Mucosa of descending colon (tissue), 3 donors: ENCODE results near the gene HYAL1. TPM values are rescaled to one million over a fixed set of nuclear protein-coding genes. Genes with fewer than 3 reads are reported as not detected.
A peak's percentile ranks its signal among the peaks of the same experiment; 100 is the strongest.
"Not testable (repeated sequence)": the region's sequence is repeated elsewhere in the genome, so short reads cannot be mapped to it uniquely, and the experiment has no call there.

Experiments used
- ATAC-seq: fragments of 200-7000 bp; cut with Tn5 transposase; one replicate; pipeline ENCODE4 v1.9.1; 2020; ENCODE audit warnings: mild to moderate bottlenecking, moderate library complexity
- DNase-seq, 3 donors: peaks; one replicate each; pipeline ENCODE4 v3.0.0-alpha.2; 2020
- H3K36me3 ChIP-seq: fragments of 200-600 bp; one replicate; pipeline ENCODE4 v1.8.0; 2021; ENCODE audit warnings: low read depth, mild to moderate bottlenecking
- H3K4me1 ChIP-seq: fragments of 200-600 bp; one replicate; pipeline ENCODE4 v1.8.0; 2021; ENCODE audit warnings: low read depth, mild to moderate bottlenecking
- H3K4me3 ChIP-seq: fragments of 200-600 bp; one replicate; pipeline ENCODE4 v1.8.0; 2021; ENCODE audit warnings: mild to moderate bottlenecking
- H3K9me3 ChIP-seq: fragments of 200-600 bp; one replicate; pipeline ENCODE4 v1.8.0; 2021; ENCODE audit warnings: mild to moderate bottlenecking
- intact Hi-C, 2 donors: fragments of 100-400 bp; cut with DNase I in 1 of 2; cut with micrococcal nuclease in 1 of 2; formaldehyde crosslinking; loops; one replicate each; pipeline versions ENCODE4 v1.11.0 to v1.11.1; 2022; cut with DNase I, micrococcal nuclease
- total RNA-seq, 3 donors: library from RNA; stranded (reverse); fragmentation: NEBNext Ultra II Directional in 2 of 3; extraction: Animal tissue kit (Norgen Biotek cat#: 25700) in 2 of 3; gene quantifications; one replicate each; pipeline versions ENCODE4 v1.2.1 to v1.2.4, GENCODE V29; 2021 to 2023
- TF ChIP-seq, protein P1 (sequence below): fragments of 200-600 bp; IDR thresholded peaks from one replicate; pipeline ENCODE4 v1.8.0; 2022; ENCODE audit warnings: antibody characterized with exemption, mild to moderate bottlenecking
- donor health status: DM: no; HTN: no; CAD: no; lungs with moderate emphysema.
- donor health status: DM: no; HTN: no; CAD: no.
- donor health status: DM: no; HTN: yes; CAD: no.

Gene HYAL1
- total RNA-seq, 3 donors from 2014 or later: 5.3 to 10.0 (median 7.0) TPM

DNA sequence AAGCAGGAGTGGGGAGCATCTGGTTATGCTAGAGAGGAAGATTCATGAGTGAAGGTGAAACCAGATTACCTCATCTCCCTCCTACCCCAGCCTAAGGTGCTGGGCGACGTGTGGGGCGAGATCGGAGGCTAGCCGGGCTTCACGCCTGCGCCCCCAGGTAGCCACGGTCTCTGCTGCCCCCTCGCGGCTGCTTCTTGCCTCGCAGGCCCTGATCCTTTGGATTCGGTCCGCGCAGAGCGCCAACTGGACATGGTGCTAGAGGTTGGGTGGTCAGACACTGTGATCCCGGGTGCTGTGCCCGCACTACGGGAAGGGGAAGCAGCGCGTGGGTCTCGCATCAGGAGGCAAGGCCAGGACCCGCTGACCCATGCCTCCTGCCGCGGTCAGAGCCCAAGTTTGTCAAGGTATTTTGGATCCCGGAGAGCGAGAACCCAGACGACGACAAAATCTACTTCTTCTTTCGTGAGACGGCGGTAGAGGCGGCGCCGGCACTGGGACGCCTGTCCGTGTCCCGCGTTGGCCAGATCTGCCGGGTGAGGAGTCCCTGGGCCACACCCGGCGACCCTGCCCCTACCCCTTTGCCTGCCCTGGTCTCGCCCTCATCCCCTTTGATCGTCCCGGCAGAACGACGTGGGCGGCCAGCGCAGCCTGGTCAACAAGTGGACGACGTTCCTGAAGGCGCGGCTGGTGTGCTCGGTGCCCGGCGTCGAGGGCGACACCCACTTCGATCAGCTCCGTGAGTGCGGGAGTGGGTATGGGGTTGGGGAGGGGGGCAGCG, 30.3 kb downstream of the HYAL1 start:
- Histone ChIP-seq H3K4me1 (peaks cover 40% of the 10 kb centered on the region), H3K36me3 (no peaks in the 10 kb centered on the region), H3K4me3 (no peak overlapping the region), H3K9me3 (no peaks in the 10 kb centered on the region)
- intact Hi-C loops: loop anchor here (10.0 kb wide), 2 partner anchors 48 to 78 kb away; partner anchors contain the start of gene GNAT1 (in 2 of the 2)
- peak; percentile 72 for ATAC-seq
- TF ChIP-seq, protein P1, sequence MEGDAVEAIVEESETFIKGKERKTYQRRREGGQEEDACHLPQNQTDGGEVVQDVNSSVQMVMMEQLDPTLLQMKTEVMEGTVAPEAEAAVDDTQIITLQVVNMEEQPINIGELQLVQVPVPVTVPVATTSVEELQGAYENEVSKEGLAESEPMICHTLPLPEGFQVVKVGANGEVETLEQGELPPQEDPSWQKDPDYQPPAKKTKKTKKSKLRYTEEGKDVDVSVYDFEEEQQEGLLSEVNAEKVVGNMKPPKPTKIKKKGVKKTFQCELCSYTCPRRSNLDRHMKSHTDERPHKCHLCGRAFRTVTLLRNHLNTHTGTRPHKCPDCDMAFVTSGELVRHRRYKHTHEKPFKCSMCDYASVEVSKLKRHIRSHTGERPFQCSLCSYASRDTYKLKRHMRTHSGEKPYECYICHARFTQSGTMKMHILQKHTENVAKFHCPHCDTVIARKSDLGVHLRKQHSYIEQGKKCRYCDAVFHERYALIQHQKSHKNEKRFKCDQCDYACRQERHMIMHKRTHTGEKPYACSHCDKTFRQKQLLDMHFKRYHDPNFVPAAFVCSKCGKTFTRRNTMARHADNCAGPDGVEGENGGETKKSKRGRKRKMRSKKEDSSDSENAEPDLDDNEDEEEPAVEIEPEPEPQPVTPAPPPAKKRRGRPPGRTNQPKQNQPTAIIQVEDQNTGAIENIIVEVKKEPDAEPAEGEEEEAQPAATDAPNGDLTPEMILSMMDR: peak; percentile 97
- peak; percentile 89 to 95 (median 92) for DNase-seq

DNA sequence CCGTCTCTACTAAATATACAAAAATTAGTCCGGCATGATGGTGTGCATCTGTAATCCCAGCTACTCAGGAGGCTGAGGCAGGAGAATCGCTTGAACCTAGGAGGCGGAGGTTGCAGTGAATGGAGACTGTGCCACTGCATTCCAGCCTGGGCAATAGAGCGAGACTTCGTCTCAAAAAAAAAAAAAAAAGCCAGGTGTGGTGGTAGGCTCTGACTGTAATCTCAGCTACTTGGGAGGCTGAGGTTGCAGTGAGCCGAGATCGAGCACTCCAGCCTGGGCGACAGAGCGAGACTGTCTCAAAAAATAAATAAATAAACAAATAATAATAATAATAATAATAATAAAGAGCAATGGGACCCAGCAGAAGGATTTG, 30.9 kb downstream of the HYAL1 start:
- H3K36me3 ChIP-seq, H3K4me3 ChIP-seq, H3K9me3 ChIP-seq, ATAC-seq, DNase-seq: not testable (repeated sequence)
- peaks cover 46% of the 10 kb centered on the region for H3K4me1 ChIP-seq
- intact Hi-C loops: loop anchor here (10.0 kb wide), 2 partner anchors 48 to 78 kb away; partner anchors contain the start of gene GNAT1 (in 2 of the 2)

DNA sequence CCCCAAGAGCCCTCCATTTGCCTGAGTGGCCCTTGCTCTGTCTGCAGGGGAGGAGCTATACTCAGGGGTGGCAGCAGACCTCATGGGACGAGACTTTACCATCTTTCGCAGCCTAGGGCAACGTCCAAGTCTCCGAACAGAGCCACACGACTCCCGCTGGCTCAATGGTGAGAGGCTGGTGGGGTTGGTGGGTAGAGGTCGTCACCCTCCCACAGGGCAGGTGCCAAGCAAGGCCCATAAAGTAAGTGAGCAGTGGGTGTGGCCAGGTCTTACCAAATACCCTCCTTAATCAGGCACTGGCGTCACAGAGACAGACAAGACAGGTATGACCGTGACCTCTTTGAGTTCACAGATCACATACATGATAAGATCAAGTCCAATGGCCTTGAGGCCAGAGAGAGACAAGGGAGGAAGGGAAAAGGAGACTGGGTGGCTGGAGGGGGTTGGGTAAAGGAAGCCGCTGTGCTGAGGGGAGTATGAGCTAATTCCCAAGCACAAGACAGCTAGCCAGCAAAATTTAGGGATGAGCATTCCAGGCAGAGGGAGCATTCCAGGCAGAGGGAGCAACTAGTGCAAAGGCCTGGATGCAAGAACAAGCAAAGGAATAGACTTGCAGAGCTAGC, 31.9 kb downstream of the HYAL1 start:
- peak; percentile 0 for ATAC-seq
- no peak for DNase-seq
- no peaks in the 10 kb centered on the region for H3K9me3 ChIP-seq
- intact Hi-C loops: loop anchor here (10.0 kb wide), 2 partner anchors 47 to 77 kb away; partner anchors contain the start of gene GNAT1 (in 2 of the 2)
- peaks cover 48% of the 10 kb centered on the region for H3K4me1 ChIP-seq
- H3K36me3 ChIP-seq: no peaks in the 10 kb centered on the region
- TF ChIP-seq, protein P1: no peak
- no peak overlapping the region for H3K4me3 ChIP-seq

DNA sequence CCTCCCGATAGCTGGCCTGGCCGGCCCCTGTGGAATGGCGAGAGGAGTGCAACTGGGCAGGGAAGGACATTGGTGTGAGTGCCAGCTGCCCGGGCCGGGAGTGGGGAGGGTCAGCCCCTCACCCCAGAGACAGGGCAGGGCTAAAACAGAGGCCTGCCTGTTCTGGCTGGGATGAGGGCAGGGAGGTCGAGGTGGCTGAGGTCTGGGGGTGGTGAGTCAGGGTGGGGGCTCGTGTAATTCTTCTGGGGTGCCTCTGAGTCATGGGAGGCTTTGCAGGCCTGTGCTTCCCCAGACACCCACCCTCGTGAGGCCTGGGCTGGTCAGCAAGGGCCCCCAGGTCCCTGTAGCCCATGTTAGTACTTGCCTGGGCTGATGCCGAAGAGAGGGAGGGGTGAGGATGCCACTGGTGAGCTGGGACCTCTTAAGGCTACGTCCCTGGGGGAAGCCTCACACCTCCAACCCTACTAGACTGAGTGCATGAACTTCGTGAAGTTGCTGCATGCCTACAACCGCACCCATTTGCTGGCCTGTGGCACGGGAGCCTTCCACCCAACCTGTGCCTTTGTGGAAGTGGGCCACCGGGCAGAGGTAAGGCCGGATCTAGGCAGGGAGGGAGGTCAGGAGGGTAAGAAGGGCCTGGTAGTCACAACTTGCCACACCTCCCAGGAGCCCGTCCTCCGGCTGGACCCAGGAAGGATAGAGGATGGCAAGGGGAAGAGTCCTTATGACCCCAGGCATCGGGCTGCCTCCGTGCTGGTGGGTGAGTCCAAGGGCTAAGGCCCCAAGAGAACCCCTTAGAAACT, 32.8 kb downstream of the HYAL1 start:
- peaks cover 54% of the 10 kb centered on the region for H3K4me1 ChIP-seq
- H3K9me3 ChIP-seq: no peaks in the 10 kb centered on the region
- intact Hi-C loops: loop anchor here (10.0 kb wide), 2 partner anchors 46 to 76 kb away; partner anchors contain the start of gene GNAT1 (in 2 of the 2)
- H3K36me3 ChIP-seq: no peaks in the 10 kb centered on the region
- ATAC-seq (no peak), DNase-seq (peak in 1 of 3 donors; percentile 51)
- H3K4me3 ChIP-seq: no peak overlapping the region
- TF ChIP-seq, protein P1: no peak

DNA sequence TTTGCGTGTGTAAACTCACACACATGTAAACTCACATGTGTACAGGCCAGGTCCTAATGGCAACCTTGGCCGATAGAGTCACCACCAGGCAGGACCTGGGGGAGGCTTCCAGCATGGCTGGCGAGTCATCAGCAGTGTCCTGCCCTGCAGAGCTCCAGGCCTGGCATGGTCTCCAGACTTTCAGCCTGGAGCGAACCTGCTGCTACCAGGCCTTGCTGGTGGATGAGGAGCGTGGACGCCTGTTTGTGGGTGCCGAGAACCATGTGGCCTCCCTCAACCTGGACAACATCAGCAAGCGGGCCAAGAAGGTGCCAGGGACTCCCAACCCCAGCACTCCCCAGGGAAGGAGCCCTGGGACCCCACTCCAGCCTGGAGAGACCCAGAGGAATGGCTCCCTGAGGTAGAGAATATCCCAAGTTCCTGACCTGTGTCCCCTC, 33.4 kb downstream of the HYAL1 start:
- Histone ChIP-seq H3K36me3 (no peaks in the 10 kb centered on the region), H3K4me1 (peaks cover 56% of the 10 kb centered on the region), H3K9me3 (no peaks in the 10 kb centered on the region), H3K4me3 (no peak overlapping the region)
- ATAC-seq: no peak
- peak in 1 of 3 donors; percentile 42 for DNase-seq
- TF ChIP-seq, protein P1: no peak
- intact Hi-C loops: loop anchor here (10.0 kb wide), 2 partner anchors 45 to 75 kb away; partner anchors contain the start of gene GNAT1 (in 2 of the 2)
